Loucy (cell line): ENCODE data around the gene LBP.
"Not testable (repeated sequence)": the region's sequence is repeated elsewhere in the genome, so short reads cannot be mapped to it uniquely, and the experiment has no call there.

Source experiments
- H2AFZ ChIP-seq: fragments of 200-600 bp; sonication (generic); 2 replicates; pipeline ENCODE4 v1.6.0; 2016; ENCODE audit warnings: antibody characterized with exemption, mild to moderate bottlenecking, low read length, moderate library complexity
- H3F3A ChIP-seq: fragments of 200-600 bp; 2 replicates; pipeline ENCODE4 v1.6.0; 2016; ENCODE audit warnings: antibody characterized with exemption, low read depth, mild to moderate bottlenecking
- H3K27me3 ChIP-seq: fragments of 200-600 bp; sonication (generic); 2 replicates; pipeline ENCODE4 v1.6.1; 2014; ENCODE audit warnings: low read length, mild to moderate bottlenecking; ENCODE audit not compliant: insufficient read depth, poor library complexity, severe bottlenecking
- H3K36me3 ChIP-seq: fragments of 200-600 bp; sonication (generic); 2 replicates; pipeline ENCODE4 v1.6.1; 2016; ENCODE audit warnings: low read length; ENCODE audit not compliant: insufficient read depth
- H3K4me1 ChIP-seq: fragments of 200-600 bp; sonication (generic); 2 replicates; pipeline ENCODE4 v1.5.1; 2014; ENCODE audit warnings: low read length, mild to moderate bottlenecking; ENCODE audit not compliant: insufficient read depth, poor library complexity, severe bottlenecking
- H3K4me2 ChIP-seq: fragments of 200-600 bp; sonication (generic); 2 replicates; pipeline ENCODE4 v1.6.0; 2014; ENCODE audit warnings: antibody characterized with exemption, low read length, low read depth, mild to moderate bottlenecking; ENCODE audit not compliant: poor library complexity, severe bottlenecking
- H3K4me3 ChIP-seq: fragments of 200-600 bp; sonication (generic); 2 replicates; pipeline ENCODE4 v1.5.1; 2014; ENCODE audit warnings: low read length, mild to moderate bottlenecking, mixed read lengths; ENCODE audit not compliant: poor library complexity, severe bottlenecking
- H3K79me2 ChIP-seq: fragments of 200-600 bp; sonication (generic); 2 replicates; pipeline ENCODE4 v1.6.1; 2014; ENCODE audit warnings: low read length; ENCODE audit not compliant: insufficient read depth
- H3K9ac ChIP-seq: fragments of 200-600 bp; sonication (generic); 2 replicates; pipeline ENCODE4 v1.6.0; 2014; ENCODE audit warnings: mild to moderate bottlenecking, low read depth, low read length, moderate library complexity; ENCODE audit not compliant: poor library complexity, severe bottlenecking
- H3K9me2 ChIP-seq: fragments of 200-600 bp; sonication (generic); replicated peaks from 2 replicates; pipeline ENCODE4 v1.6.1; 2016; ENCODE audit warnings: low read depth, low read length, mixed read lengths
- H3K9me3 ChIP-seq: fragments of 200-600 bp; sonication (generic); 2 replicates; pipeline ENCODE4 v1.6.1; 2014; ENCODE audit warnings: mild to moderate bottlenecking, antibody characterized with exemption, low read length, low read depth; ENCODE audit not compliant: insufficient read depth
- H4K20me1 ChIP-seq: fragments of 200-600 bp; sonication (generic); 2 replicates; pipeline ENCODE4 v1.6.0; 2014; ENCODE audit warnings: antibody characterized with exemption, low read length, mild to moderate bottlenecking; ENCODE audit not compliant: insufficient read depth, poor library complexity, severe bottlenecking
- EZH2phosphoT487 ChIP-seq: fragments of 200-600 bp; IDR thresholded peaks from 2 replicates; pipeline ENCODE4 v1.6.1; 2018; ENCODE audit warnings: antibody characterized with exemption, mild to moderate bottlenecking, moderate library complexity, borderline replicate concordance
- TF ChIP-seq, protein P1 (sequence below): fragments of 200-600 bp; sonication (generic); conservative IDR thresholded peaks from 2 replicates; pipeline ENCODE4 v1.5.1; 2014; ENCODE audit warnings: mild to moderate bottlenecking, antibody characterized with exemption, low read length

Gene LBP

DNA sequence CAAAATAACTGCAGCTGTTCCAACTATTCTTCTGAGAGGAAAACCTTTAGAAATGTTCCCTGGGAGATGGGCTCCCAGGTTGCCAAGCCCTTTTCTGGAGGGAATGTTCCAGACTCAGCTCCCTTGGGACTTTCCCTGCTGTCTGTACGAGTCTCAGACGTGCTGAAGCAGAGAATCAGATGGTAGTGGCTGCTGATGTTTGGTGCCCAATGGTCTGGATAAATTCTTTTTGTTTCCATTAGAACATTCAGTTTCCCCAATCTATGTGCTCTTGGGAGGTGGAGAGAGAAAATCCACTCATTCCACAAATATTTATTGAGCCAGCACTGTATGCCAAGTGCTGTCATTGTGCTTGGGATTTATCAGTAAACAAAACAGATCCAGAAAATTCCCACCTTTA, 48.9 kb downstream of the LBP start:
- Histone ChIP-seq H3K9me3 (no peaks in the 10 kb centered on the region), H3K9ac (no peak overlapping the region), H3K36me3 (no peaks in the 10 kb centered on the region), H3K4me2 (no peak overlapping the region), H3K4me3 (no peak overlapping the region), H3K4me1 (no peaks in the 10 kb centered on the region), H3F3A (no peaks in the 10 kb centered on the region), H3K79me2 (no peaks in the 10 kb centered on the region), H3K9me2 (no peaks in the 10 kb centered on the region), H4K20me1 (no peaks in the 10 kb centered on the region), H2AFZ (no peak overlapping the region), H3K27me3 (no peaks in the 10 kb centered on the region)
- TF ChIP-seq, protein P1, sequence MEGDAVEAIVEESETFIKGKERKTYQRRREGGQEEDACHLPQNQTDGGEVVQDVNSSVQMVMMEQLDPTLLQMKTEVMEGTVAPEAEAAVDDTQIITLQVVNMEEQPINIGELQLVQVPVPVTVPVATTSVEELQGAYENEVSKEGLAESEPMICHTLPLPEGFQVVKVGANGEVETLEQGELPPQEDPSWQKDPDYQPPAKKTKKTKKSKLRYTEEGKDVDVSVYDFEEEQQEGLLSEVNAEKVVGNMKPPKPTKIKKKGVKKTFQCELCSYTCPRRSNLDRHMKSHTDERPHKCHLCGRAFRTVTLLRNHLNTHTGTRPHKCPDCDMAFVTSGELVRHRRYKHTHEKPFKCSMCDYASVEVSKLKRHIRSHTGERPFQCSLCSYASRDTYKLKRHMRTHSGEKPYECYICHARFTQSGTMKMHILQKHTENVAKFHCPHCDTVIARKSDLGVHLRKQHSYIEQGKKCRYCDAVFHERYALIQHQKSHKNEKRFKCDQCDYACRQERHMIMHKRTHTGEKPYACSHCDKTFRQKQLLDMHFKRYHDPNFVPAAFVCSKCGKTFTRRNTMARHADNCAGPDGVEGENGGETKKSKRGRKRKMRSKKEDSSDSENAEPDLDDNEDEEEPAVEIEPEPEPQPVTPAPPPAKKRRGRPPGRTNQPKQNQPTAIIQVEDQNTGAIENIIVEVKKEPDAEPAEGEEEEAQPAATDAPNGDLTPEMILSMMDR: no peak

DNA sequence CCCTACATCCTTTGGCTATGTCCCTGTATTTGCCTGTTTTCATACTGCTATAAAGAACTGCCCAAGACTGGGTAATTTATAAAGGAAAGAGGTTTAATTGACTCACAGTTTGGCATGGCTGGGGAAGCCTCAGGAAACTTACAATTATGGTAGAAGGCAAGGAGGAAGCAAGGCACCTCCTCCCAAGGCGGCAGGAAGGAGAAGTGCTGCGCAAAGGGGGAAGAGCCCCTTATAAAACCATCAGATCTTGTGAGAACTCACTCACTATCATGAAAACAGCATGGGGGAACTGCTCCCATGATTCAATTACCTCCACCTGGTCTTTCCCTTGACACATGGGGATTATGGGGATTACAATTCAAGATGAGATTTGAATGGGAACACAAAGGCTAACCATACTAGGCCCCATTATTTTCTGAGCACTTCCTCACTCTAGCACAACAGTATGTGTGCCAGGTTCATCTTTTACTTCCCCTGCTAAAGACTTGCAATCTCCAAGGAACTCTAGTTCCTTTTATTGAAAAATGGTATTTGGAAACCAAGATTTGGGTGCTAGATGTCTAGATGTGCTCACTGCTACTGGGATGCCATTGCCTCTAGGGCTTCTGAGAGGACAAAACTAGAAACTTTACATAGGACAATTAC, 49.6 kb downstream of the LBP start:
- H2AFZ ChIP-seq, H3K9me2 ChIP-seq, H3K36me3 ChIP-seq, H3K4me3 ChIP-seq, H3K9me3 ChIP-seq, H3K4me1 ChIP-seq, H3F3A ChIP-seq, H3K27me3 ChIP-seq, H4K20me1 ChIP-seq, H3K4me2 ChIP-seq, H3K79me2 ChIP-seq, H3K9ac ChIP-seq: not testable (repeated sequence)

DNA sequence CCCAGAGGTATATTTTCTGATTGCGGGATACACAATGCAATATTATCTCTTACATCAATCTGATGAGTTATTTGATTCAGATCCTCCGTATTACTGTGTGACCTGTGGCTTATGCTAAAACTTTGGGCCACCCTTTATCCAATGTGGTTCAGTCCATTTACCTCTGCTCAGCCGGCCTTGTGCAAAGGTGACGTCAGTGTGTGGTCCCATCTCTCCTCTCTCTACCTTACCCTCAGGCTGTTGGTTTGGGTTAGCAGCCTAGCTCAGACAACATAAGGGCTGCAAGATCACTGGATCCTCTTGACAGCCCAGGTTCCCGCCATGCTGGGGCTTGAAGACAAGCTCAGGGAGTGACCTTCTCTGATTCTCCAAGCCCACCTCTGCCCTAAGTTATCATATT, 55.8 kb downstream of the LBP start:
- Histone ChIP-seq H3K27me3 (no peaks in the 10 kb centered on the region), H3K36me3 (no peaks in the 10 kb centered on the region), H3K9me2 (no peaks in the 10 kb centered on the region), H3K79me2 (no peaks in the 10 kb centered on the region), H3K9me3 (no peaks in the 10 kb centered on the region), H3F3A (no peaks in the 10 kb centered on the region), H2AFZ (no peak overlapping the region), H3K4me1 (no peaks in the 10 kb centered on the region), H3K4me2 (no peak overlapping the region), H3K4me3 (no peak overlapping the region), H3K9ac (no peak overlapping the region), H4K20me1 (no peaks in the 10 kb centered on the region)
- TF ChIP-seq EZH2phosphoT487: no peak

DNA sequence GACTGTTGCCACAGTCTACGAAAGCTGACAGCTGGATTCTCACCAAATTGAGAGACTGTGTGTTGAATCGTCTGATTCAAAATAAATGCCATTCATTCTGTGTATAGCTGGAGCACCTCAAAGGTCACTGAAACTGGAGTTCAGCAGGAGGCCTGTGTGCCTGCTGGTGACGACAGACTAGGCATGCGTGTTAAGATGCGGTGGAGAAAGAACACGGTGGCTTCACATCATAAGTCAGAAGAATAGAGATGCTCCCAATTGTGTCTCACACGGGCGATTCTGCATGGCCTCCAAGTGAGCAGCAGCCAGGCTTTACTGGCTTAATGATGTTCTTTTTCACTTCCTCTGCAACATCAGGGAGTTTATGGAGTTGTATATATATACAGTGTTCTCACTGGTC, 56.5 kb downstream of the LBP start:
- H3K27me3 ChIP-seq: no peaks in the 10 kb centered on the region
- no peaks in the 10 kb centered on the region for H3F3A ChIP-seq
- H3K9ac ChIP-seq: no peak overlapping the region
- TF ChIP-seq, protein P1: no peak
- TF ChIP-seq EZH2phosphoT487: no peak
- no peaks in the 10 kb centered on the region for H3K4me1 ChIP-seq
- H3K4me2 ChIP-seq: no peak overlapping the region
- no peak overlapping the region for H3K4me3 ChIP-seq
- H3K36me3 ChIP-seq: no peaks in the 10 kb centered on the region
- no peaks in the 10 kb centered on the region for H3K79me2 ChIP-seq
- no peaks in the 10 kb centered on the region for H3K9me2 ChIP-seq
- no peaks in the 10 kb centered on the region for H3K9me3 ChIP-seq
- no peaks in the 10 kb centered on the region for H4K20me1 ChIP-seq
- no peak overlapping the region for H2AFZ ChIP-seq
